DND-41 (cell line): Measurements from ENCODE around the gene PTPRN2.

ENCODE experiments used
- CTCF ChIP-seq: IDR thresholded peaks from 2 replicates; pipeline ENCODE4 v1.5.1; 2012; ENCODE audit warnings: borderline replicate concordance, low read length, moderate library complexity, mild to moderate bottlenecking; ENCODE audit not compliant: poor library complexity, severe bottlenecking; ENCODE audit errors: extremely low read depth
- EZH2 ChIP-seq: IDR thresholded peaks from 3 replicates; pipeline ENCODE4 v1.6.1; 2012; ENCODE audit warnings: borderline replicate concordance, low read depth, mild to moderate bottlenecking, moderate library complexity, low read length, inconsistent platforms; ENCODE audit not compliant: severe bottlenecking

GRCh38 chr7:157554393-157555238 lies 1033.0 kb downstream of the PTPRN2 start:
- TF ChIP-seq CTCF, result no peak
- TF ChIP-seq EZH2, result no peak
